Measurements from ENCODE around the gene ANKLE2. TPM values are rescaled to one million over a fixed set of nuclear protein-coding genes. Genes with fewer than 3 reads are reported as not detected.

ANKLE2 gene
- total and polyA plus RNA-seq, 3 donors from 2014 or later = 103 to 204 (median 120) TPM

- intact Hi-C loops (cut with DNase I; ENCODE audit: low total_unique reads) = no loop called here
Observed at GRCh38 chr12:132728502-132728901, 33.1 kb downstream of the ANKLE2 start.

GRCh38 chr12:132727091-132727794 lies 34.4 kb downstream of the ANKLE2 start:
- H3K4me1 ChIP-seq = no peaks in the 10 kb centered on the region
- H3K27ac ChIP-seq = no peak overlapping the region
- TF ChIP-seq CTCF (IDR thresholded peaks at IDR 0.05) = no peak
- no peak for TF ChIP-seq POLR2A (IDR thresholded peaks at IDR 0.05)
- WGBS, 2 donors = 87 to 93% methylated on average over 32 to 37 of the region's 37 CpGs
- no peak for DNase-seq
- H3K9me3 ChIP-seq = no peaks in the 10 kb centered on the region
- H3K27me3 ChIP-seq = no peaks in the 10 kb centered on the region
- no peaks in the 10 kb centered on the region for H3K36me3 ChIP-seq (ENCODE audit: low read depth, missing control alignments)
- no peak overlapping the region for H3K4me3 ChIP-seq
- intact Hi-C loops (cut with DNase I; ENCODE audit: low total_unique reads) = no loop called here

More at GRCh38 chr12:132728502-132728901, 33.1 kb downstream of the ANKLE2 start:
- Histone ChIP-seq H3K27ac (no peak overlapping the region), H3K9me3 (no peaks in the 10 kb centered on the region), H3K4me1 (no peaks in the 10 kb centered on the region), H3K36me3 (ENCODE audit: low read depth, missing control alignments) (no peaks in the 10 kb centered on the region), H3K4me3 (no peak overlapping the region), H3K27me3 (no peaks in the 10 kb centered on the region)
- DNase-seq = no peak
- 90 to 96% methylated on average over 3 to 7 of the region's 7 CpGs for WGBS, 2 donors
- TF ChIP-seq CTCF (IDR thresholded peaks at IDR 0.05) = no peak
- TF ChIP-seq POLR2A (IDR thresholded peaks at IDR 0.05) = no peak

- no peaks in the 10 kb centered on the region for H3K36me3 ChIP-seq (ENCODE audit: low read depth, missing control alignments)
- H3K4me3 ChIP-seq = no peak overlapping the region
- 89 to 91% methylated on average over 10 to 12 of the region's 12 CpGs for WGBS, 2 donors
- no peak for DNase-seq
- no peaks in the 10 kb centered on the region for H3K27me3 ChIP-seq
- H3K9me3 ChIP-seq = no peaks in the 10 kb centered on the region
- no peak for TF ChIP-seq CTCF (IDR thresholded peaks at IDR 0.05)
- no peak for TF ChIP-seq POLR2A (IDR thresholded peaks at IDR 0.05)
- intact Hi-C loops (cut with DNase I; ENCODE audit: low total_unique reads) = no loop called here
- H3K4me1 ChIP-seq = no peaks in the 10 kb centered on the region
- H3K27ac ChIP-seq = no peak overlapping the region
Observed at GRCh38 chr12:132726386-132726785, 35.2 kb downstream of the ANKLE2 start.

GRCh38 chr12:132724506-132725241 lies 37.0 kb downstream of the ANKLE2 start:
- Histone ChIP-seq H3K4me3 (no peak overlapping the region), H3K27ac (no peak overlapping the region), H3K9me3 (no peaks in the 10 kb centered on the region), H3K4me1 (no peaks in the 10 kb centered on the region), H3K27me3 (no peaks in the 10 kb centered on the region), H3K36me3 (ENCODE audit: low read depth, missing control alignments) (no peaks in the 10 kb centered on the region)
- intact Hi-C loops (cut with DNase I; ENCODE audit: low total_unique reads) = no loop called here
- DNase-seq = no peak
- TF ChIP-seq CTCF (IDR thresholded peaks at IDR 0.05) (no peak), POLR2A (IDR thresholded peaks at IDR 0.05) (no peak)
- WGBS, 2 donors = 87 to 91% methylated on average over 9 to 30 of the region's 30 CpGs

All from testis (tissue), 3 donors.